ENCODE measurements around the gene TES.

TES gene

GRCh38 chr7:116219834-116220233, 9.5 kb downstream of the TES start:
- DNase-seq (ENCODE audit: low read depth in 3 of 3), result no peak

GRCh38 chr7:116222501-116222900, 12.2 kb downstream of the TES start:
- no peak for DNase-seq (ENCODE audit: low read depth in 3 of 3)

GRCh38 chr7:116223588-116223987, 13.2 kb downstream of the TES start:
- no peak for DNase-seq (ENCODE audit: low read depth in 3 of 3)

GRCh38 chr7:116224492-116225098, 14.3 kb downstream of the TES start:
- no peak for DNase-seq (ENCODE audit: low read depth in 3 of 3)

- DNase-seq (ENCODE audit: low read depth in 3 of 3), result no peak
These were observed 15.5 kb downstream of the TES start for GRCh38 chr7:116225860-116226259.

- no peak for DNase-seq (ENCODE audit: low read depth in 3 of 3)
These were observed 16.3 kb downstream of the TES start for GRCh38 chr7:116226664-116227063.

GRCh38 chr7:116227678-116228239, 17.4 kb downstream of the TES start:
- no peak for DNase-seq (ENCODE audit: low read depth in 3 of 3)

GRCh38 chr7:116228241-116228640, 17.9 kb downstream of the TES start:
- DNase-seq (ENCODE audit: low read depth in 3 of 3), result no peak

- no peak for DNase-seq (ENCODE audit: low read depth in 3 of 3)
These were observed 19.0 kb downstream of the TES start for GRCh38 chr7:116229366-116229765.

- no peak for DNase-seq (ENCODE audit: low read depth in 3 of 3)
These were observed 20.1 kb downstream of the TES start for GRCh38 chr7:116230191-116231005.

- DNase-seq (ENCODE audit: low read depth in 3 of 3), result no peak
These were observed 21.2 kb downstream of the TES start for GRCh38 chr7:116231543-116231942.

- DNase-seq (ENCODE audit: low read depth in 3 of 3), result no peak
These were observed 21.6 kb downstream of the TES start for GRCh38 chr7:116231949-116232348.

GRCh38 chr7:116232350-116232749, 22.0 kb downstream of the TES start:
- DNase-seq (ENCODE audit: low read depth in 3 of 3), result no peak

GRCh38 chr7:116232920-116233319, 22.6 kb downstream of the TES start:
- DNase-seq (ENCODE audit: low read depth in 3 of 3), result no peak

GRCh38 chr7:116234517-116235200, 24.3 kb downstream of the TES start:
- no peak for DNase-seq (ENCODE audit: low read depth in 3 of 3)

GRCh38 chr7:116235380-116235779, 25.0 kb downstream of the TES start:
- no peak for DNase-seq (ENCODE audit: low read depth in 3 of 3)

- DNase-seq (ENCODE audit: low read depth in 3 of 3), result peak in 2 of 3 donors; percentile 20 to 33
These were observed 25.8 kb downstream of the TES start for GRCh38 chr7:116236020-116236630.

- DNase-seq (ENCODE audit: low read depth in 3 of 3), result no peak
These were observed 28.7 kb downstream of the TES start for GRCh38 chr7:116239020-116239419.

- no peak for DNase-seq (ENCODE audit: low read depth in 3 of 3)
These were observed 29.1 kb downstream of the TES start for GRCh38 chr7:116239434-116239833.

GRCh38 chr7:116240024-116240668, 29.8 kb downstream of the TES start:
- DNase-seq (ENCODE audit: low read depth in 3 of 3), result no peak

GRCh38 chr7:116241291-116241690, 31.0 kb downstream of the TES start:
- DNase-seq (ENCODE audit: low read depth in 3 of 3), result no peak

- DNase-seq (ENCODE audit: low read depth in 3 of 3), result no peak
These were observed 31.8 kb downstream of the TES start for GRCh38 chr7:116242178-116242577.
